HEK293T (cell line): Measurements from ENCODE around the gene DDIT4.

ENCODE experiments used
- ARNT ChIP-seq: fragments of 450-650 bp; IDR thresholded peaks from 2 replicates; pipeline ENCODE4 v1.6.1; 2017; ENCODE audit warnings: mild to moderate bottlenecking
- FOXK2 ChIP-seq: fragments of 450-650 bp; IDR thresholded peaks from 2 replicates; pipeline ENCODE4 v1.6.1; 2016; ENCODE audit warnings: mild to moderate bottlenecking
- SP1 ChIP-seq: fragments of 450-650 bp; IDR thresholded peaks from 2 replicates; pipeline ENCODE4 v1.6.1; 2017
- SUZ12 ChIP-seq: fragments of 450-650 bp; IDR thresholded peaks from 2 replicates; pipeline ENCODE4 v1.6.1; 2016; ENCODE audit warnings: mild to moderate bottlenecking

DNA sequence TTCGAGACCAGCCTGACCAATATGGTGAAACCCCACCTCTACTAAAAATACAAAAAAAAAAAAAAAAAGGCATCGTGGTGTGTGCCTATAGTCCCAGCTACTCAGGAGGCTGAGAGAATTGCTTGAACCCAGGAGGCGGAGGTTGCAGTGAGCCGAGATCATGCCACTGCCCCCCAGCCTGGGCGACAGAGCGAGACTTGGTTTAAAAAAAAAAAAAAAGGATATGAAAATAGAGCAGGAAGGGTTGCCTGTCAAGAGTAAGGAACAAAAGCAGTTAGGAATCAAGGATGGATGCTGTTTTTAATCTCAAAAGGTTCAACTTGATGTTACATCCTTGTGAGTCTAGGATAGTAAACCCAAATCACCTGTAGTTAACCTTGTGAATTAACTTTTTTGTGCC lies 45.9 kb upstream of the DDIT4 start:
- no peak for TF ChIP-seq FOXK2
- TF ChIP-seq ARNT, result no peak
- no peak for TF ChIP-seq SP1
- no peak for TF ChIP-seq SUZ12
